Nephron progenitor cell (in vitro differentiated cells): Measurements from ENCODE around the gene AFMID.

ENCODE experiments used
- DNase-seq: peaks from one replicate; pipeline ENCODE4 v3.0.0; 2021
- H3K27ac Mint-ChIP-seq: 2 replicates; pipeline ENCODE4 v1.8.0; 2021; ENCODE audit warnings: mild to moderate bottlenecking, moderate library complexity, mixed read lengths
- H3K27me3 Mint-ChIP-seq: 2 replicates; pipeline ENCODE4 v1.8.0; 2021; ENCODE audit warnings: mild to moderate bottlenecking, low read depth, mixed read lengths; ENCODE audit not compliant: poor library complexity
- H3K36me3 Mint-ChIP-seq: 2 replicates; pipeline ENCODE4 v1.8.0; 2021; ENCODE audit warnings: low read depth, mixed read lengths
- H3K4me1 Mint-ChIP-seq: 2 replicates; pipeline ENCODE4 v1.8.0; 2021; ENCODE audit warnings: mixed read lengths
- H3K4me3 Mint-ChIP-seq: 2 replicates; pipeline ENCODE4 v1.8.0; 2021; ENCODE audit warnings: mild to moderate bottlenecking, moderate library complexity, mixed read lengths
- H3K9me3 Mint-ChIP-seq: 2 replicates; pipeline ENCODE4 v1.8.0; 2021; ENCODE audit warnings: mild to moderate bottlenecking, moderate library complexity, mixed read lengths
- CTCF ChIP-seq: fragments of 200-600 bp; sonication (generic); IDR thresholded peaks from 2 replicates; pipeline ENCODE4 v1.5.0; 2021; ENCODE audit warnings: antibody characterized with exemption

The AFMID gene

DNA sequence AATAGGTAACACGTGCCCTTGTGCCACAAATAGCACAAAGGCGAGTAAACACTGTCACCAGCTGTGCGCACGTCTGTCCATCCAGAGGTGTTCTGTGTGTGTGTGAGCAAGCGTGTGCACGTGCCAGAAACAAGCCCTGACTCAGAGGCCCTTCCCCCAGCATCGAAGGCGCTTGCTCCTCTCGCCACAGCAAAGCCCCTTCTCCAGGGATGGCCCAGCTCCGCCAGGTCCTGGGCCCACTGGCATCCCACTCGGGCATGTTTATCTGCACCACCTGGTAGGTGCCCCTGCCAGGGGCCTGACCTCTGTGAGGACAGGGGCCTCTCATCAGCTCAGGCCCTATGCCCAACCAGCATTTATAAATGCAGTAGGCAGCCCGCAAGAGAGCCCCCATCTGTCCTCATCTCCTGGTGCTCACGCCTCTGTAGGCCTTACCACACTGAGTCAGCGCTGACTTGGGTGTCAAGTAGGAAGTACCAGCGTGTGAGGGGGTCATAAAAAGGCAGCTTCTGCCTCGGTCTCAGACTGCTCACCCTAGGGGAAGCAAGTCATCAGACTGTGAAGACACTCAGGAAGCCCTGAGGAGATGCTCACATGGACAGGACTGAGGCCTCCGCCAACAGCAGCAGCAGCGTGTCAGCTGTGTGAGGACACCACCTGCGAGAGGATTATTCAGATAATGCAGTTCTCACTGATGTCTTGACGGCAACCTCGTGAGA, 55.0 kb downstream of the AFMID start:
- Mint-ChIP-seq H3K27me3 (peaks cover 3% of the 10 kb centered on the region), H3K9me3 (peaks cover 15% of the 10 kb centered on the region), H3K36me3 (peaks cover 8% of the 10 kb centered on the region), H3K4me1 (peaks cover 32% of the 10 kb centered on the region), H3K27ac (peak overlapping the region; percentile 25), H3K4me3 (no peak overlapping the region)
- DNase-seq, result no peak
- TF ChIP-seq CTCF, result no peak

DNA sequence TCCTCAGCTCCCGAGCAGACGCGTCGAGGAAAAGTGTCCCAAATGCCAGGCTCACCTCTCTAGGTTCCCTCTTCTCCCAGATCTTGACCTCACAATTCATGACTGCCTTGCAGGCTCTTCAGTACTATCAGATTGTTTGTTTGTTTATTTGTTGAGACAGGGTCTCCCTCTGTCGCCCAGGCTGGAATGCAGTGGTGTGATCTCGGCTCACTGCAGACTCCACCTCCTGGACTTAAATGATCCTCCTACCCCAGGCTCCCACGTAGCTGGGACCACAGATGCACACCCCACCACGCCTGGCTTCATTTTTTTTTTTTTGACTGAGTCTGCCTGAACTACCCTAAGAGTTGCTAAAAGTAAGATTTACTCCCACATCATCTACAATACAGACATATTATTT, 60.1 kb downstream of the AFMID start:
- H3K9me3 Mint-ChIP-seq, result peaks cover 18% of the 10 kb centered on the region
- H3K4me1 Mint-ChIP-seq, result peaks cover 48% of the 10 kb centered on the region
- no peak for TF ChIP-seq CTCF
- H3K27me3 Mint-ChIP-seq, result no peaks in the 10 kb centered on the region
- no peak for DNase-seq
- H3K36me3 Mint-ChIP-seq, result peaks cover 8% of the 10 kb centered on the region
- H3K4me3 Mint-ChIP-seq, result no peak overlapping the region
- H3K27ac Mint-ChIP-seq, result peak overlapping the region; percentile 97

- H3K27ac Mint-ChIP-seq, result peak overlapping the region; percentile 54
- DNase-seq, result no peak
- peaks cover 18% of the 10 kb centered on the region for H3K9me3 Mint-ChIP-seq
- no peaks in the 10 kb centered on the region for H3K27me3 Mint-ChIP-seq
- TF ChIP-seq CTCF, result no peak
- H3K4me1 Mint-ChIP-seq, result peaks cover 47% of the 10 kb centered on the region
- no peak overlapping the region for H3K4me3 Mint-ChIP-seq
- H3K36me3 Mint-ChIP-seq, result peaks cover 8% of the 10 kb centered on the region
Measured at GRCh38 chr17:78248051-78248914, 61.1 kb downstream of the AFMID start.

DNA sequence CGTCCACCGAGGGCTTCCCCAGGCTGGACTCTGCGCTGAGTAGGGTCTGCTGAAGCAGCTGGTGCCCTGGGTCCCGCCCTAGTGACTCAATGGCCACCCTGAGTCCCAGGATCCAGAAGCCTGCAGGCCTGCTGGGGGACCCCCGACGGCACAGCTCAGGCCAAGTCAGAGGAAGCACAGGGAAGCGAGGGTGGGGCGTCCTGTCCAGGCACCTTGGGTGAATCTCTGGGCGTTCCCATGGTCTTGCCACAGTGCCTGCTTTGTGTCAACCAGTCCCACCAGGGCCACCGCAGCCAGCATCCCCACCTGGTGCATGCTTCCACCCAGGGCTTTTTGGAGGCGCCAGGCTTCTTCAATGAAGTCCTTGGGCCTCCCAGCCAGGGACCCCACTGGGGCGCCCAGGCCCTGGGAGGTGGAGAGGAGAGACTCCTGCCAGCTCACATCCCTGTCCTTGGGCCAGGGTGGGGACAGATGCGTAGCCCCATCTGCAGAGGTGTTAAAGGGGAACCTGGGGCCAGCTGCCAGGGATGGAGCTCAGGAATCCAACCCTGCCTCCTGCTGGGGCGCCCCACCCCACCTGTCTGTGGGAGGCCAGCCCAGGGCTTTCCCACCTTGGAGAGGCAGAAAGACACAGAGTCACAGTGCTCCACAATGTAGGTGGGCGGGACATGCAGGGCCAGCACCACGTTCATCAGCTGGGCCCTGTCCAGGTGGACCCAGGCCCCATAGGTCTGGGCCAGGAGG, 62.1 kb downstream of the AFMID start:
- Mint-ChIP-seq H3K4me3 (no peak overlapping the region), H3K27ac (no peak overlapping the region), H3K36me3 (peaks cover 8% of the 10 kb centered on the region), H3K4me1 (peaks cover 48% of the 10 kb centered on the region), H3K27me3 (peaks cover 3% of the 10 kb centered on the region), H3K9me3 (peaks cover 18% of the 10 kb centered on the region)
- no peak for TF ChIP-seq CTCF
- no peak for DNase-seq

- no peak for TF ChIP-seq CTCF
- DNase-seq, result no peak
- peaks cover 7% of the 10 kb centered on the region for H3K27me3 Mint-ChIP-seq
- peaks cover 14% of the 10 kb centered on the region for H3K9me3 Mint-ChIP-seq
- no peak overlapping the region for H3K4me3 Mint-ChIP-seq
- no peak overlapping the region for H3K27ac Mint-ChIP-seq
- H3K4me1 Mint-ChIP-seq, result peaks cover 55% of the 10 kb centered on the region
- peaks cover 8% of the 10 kb centered on the region for H3K36me3 Mint-ChIP-seq
Measured at GRCh38 chr17:78249818-78250806, 63.0 kb downstream of the AFMID start.
